ENCODE data around the gene IRF8. TPM values are rescaled to one million over a fixed set of nuclear protein-coding genes. Genes with fewer than 3 reads are reported as not detected.

Gene IRF8
- total and polyA plus RNA-seq, 10 donors, result 103 to 329 (median 252) TPM

GRCh38 chr16:85878875-85879274, 20.1 kb upstream of the IRF8 start:
- no peak for TF ChIP-seq CTCF (IDR thresholded peaks at IDR 0.05 in 8 of 11, conservative IDR thresholded peaks at IDR 0.05 in 3 of 11)
- no peak for TF ChIP-seq POLR2A (IDR thresholded peaks at IDR 0.05)
- no peak for TF ChIP-seq POLR2AphosphoS5 (IDR thresholded peaks at IDR 0.05)
- H3K4me1 ChIP-seq, result peaks cover 0 to 3% (median 0%) of the 10 kb centered on the region in 6 donors
- peaks cover 0 to 3% (median 0%) of the 10 kb centered on the region in 7 donors for H3K27me3 ChIP-seq (replicated peaks in 1 of 7)
- no peak overlapping the region for H3K4me3 ChIP-seq
- DNase-seq, result no peak
- H3K9me3 ChIP-seq, result peaks cover 0 to 5% (median 0%) of the 10 kb centered on the region in 8 donors
- no peaks in the 10 kb centered on the region for H3K36me3 ChIP-seq
- 35 to 55% (median 46%) methylated on average over 5 of the region's 5 CpGs for WGBS, 5 donors
- intact Hi-C loops (cut with DNase I; ENCODE audit: low total_unique reads), result no loop called here
- no peak overlapping the region for H3K27ac ChIP-seq

- 71 to 79% (median 76%) methylated on average over 6 of the region's 6 CpGs for WGBS, 5 donors
- peaks cover 0 to 5% (median 0%) of the 10 kb centered on the region in 8 donors for H3K9me3 ChIP-seq
- H3K27ac ChIP-seq, result no peak overlapping the region
- intact Hi-C loops (cut with DNase I; ENCODE audit: low total_unique reads), result no loop called here
- no peak overlapping the region for H3K4me3 ChIP-seq
- no peak for DNase-seq
- TF ChIP-seq POLR2AphosphoS5 (IDR thresholded peaks at IDR 0.05) (no peak), CTCF (IDR thresholded peaks at IDR 0.05 in 8 of 11, conservative IDR thresholded peaks at IDR 0.05 in 3 of 11) (no peak), POLR2A (IDR thresholded peaks at IDR 0.05) (no peak)
- peaks cover 0 to 6% (median 0%) of the 10 kb centered on the region in 7 donors for H3K27me3 ChIP-seq (replicated peaks in 1 of 7)
- H3K4me1 ChIP-seq, result no peaks in the 10 kb centered on the region
- H3K36me3 ChIP-seq, result no peaks in the 10 kb centered on the region
Observed at GRCh38 chr16:85879549-85879948, 19.4 kb upstream of the IRF8 start.

- intact Hi-C loops (cut with DNase I; ENCODE audit: low total_unique reads), result no loop called here
- Histone ChIP-seq H3K36me3 (no peaks in the 10 kb centered on the region), H3K4me1 (no peaks in the 10 kb centered on the region), H3K27ac (no peak overlapping the region), H3K4me3 (no peak overlapping the region), H3K27me3 (replicated peaks in 1 of 7) (peaks cover 0 to 13% (median 0%) of the 10 kb centered on the region in 7 donors), H3K9me3 (peaks cover 0 to 5% (median 0%) of the 10 kb centered on the region in 8 donors)
- no peak for TF ChIP-seq POLR2AphosphoS5 (IDR thresholded peaks at IDR 0.05)
- TF ChIP-seq CTCF (IDR thresholded peaks at IDR 0.05 in 8 of 11, conservative IDR thresholded peaks at IDR 0.05 in 3 of 11), result no peak
- TF ChIP-seq POLR2A (IDR thresholded peaks at IDR 0.05), result no peak
- DNase-seq, result no peak
- WGBS, 5 donors, result 77 to 91% (median 86%) methylated on average over 3 of the region's 3 CpGs
Observed at GRCh38 chr16:85879975-85880831, 18.8 kb upstream of the IRF8 start.

- Histone ChIP-seq H3K9me3 (peaks cover 0 to 5% (median 0%) of the 10 kb centered on the region in 8 donors), H3K4me1 (no peaks in the 10 kb centered on the region), H3K36me3 (no peaks in the 10 kb centered on the region), H3K4me3 (no peak overlapping the region), H3K27ac (no peak overlapping the region), H3K27me3 (replicated peaks in 1 of 7) (peaks cover 0 to 13% (median 0%) of the 10 kb centered on the region in 7 donors)
- intact Hi-C loops (cut with DNase I; ENCODE audit: low total_unique reads), result no loop called here
- no peak for DNase-seq
- WGBS, 5 donors, result 91 to 97% (median 95%) methylated on average over 3 of the region's 3 CpGs
- TF ChIP-seq POLR2AphosphoS5 (IDR thresholded peaks at IDR 0.05), result no peak
- no peak for TF ChIP-seq CTCF (IDR thresholded peaks at IDR 0.05 in 8 of 11, conservative IDR thresholded peaks at IDR 0.05 in 3 of 11)
- TF ChIP-seq POLR2A (IDR thresholded peaks at IDR 0.05), result no peak
Observed at GRCh38 chr16:85880861-85881260, 18.1 kb upstream of the IRF8 start.
